CD4-positive, alpha-beta T cell (primary cell): ENCODE data around the gene TEX2. TPM values are rescaled to one million over a fixed set of nuclear protein-coding genes. Genes with fewer than 3 reads are reported as not detected.

Experiments
- ATAC-seq: fragments of 200-7000 bp; cut with Tn5 transposase; one replicate; pipeline ENCODE4 v1.10.0; 2022; ENCODE audit warnings: mild to moderate bottlenecking; ENCODE audit not compliant: poor library complexity
- CTCF ChIA-PET: fragments of 350-600 bp; sonication (Branson Sonifier 250); formaldehyde crosslinking; loops from one replicate; lab custom pipeline; 2021; ENCODE audit warnings: antibody characterized with exemption, inconsistent platforms; lab: Charles Lee
- POLR2A ChIA-PET: fragments of 350-600 bp; sonication (Branson Sonifier 250); formaldehyde crosslinking; loops from one replicate; lab custom pipeline; 2021; ENCODE audit warnings: antibody characterized with exemption, inconsistent platforms; lab: Charles Lee
- DNase-seq, 14 experiments: peaks; one replicate each; pipeline ENCODE4 v3.0.0-alpha.2; 2013 to 2020; ENCODE audit warnings: mixed read lengths in 2 of 14
- H3K27ac ChIP-seq, 2 donors: one replicate each; pipeline versions ENCODE4 v1.5.1 to v1.7.0; 2013; ENCODE audit warnings: low read length in 2 of 2, low read depth in 1 of 2, mild to moderate bottlenecking in 1 of 2
- H3K27me3 ChIP-seq, 2 experiments: 1 replicate in 1 of 2; 2 replicates in 1 of 2; pipeline versions ENCODE4 v1.6.1 to v1.7.0; 2013; ENCODE audit warnings: low read length in 2 of 2, control low read depth in 1 of 2, mild to moderate bottlenecking in 1 of 2, moderate library complexity in 1 of 2; ENCODE audit not compliant: insufficient read depth in 2 of 2, control insufficient read depth in 1 of 2
- H3K36me3 ChIP-seq: one replicate; pipeline ENCODE4 v1.6.1; 2013; ENCODE audit warnings: low read length, control low read depth; ENCODE audit not compliant: insufficient read depth
- H3K4me1 ChIP-seq: one replicate; pipeline ENCODE4 v1.6.1; 2013; ENCODE audit warnings: low read length, control low read depth; ENCODE audit not compliant: insufficient read depth
- H3K4me3 ChIP-seq: one replicate; pipeline ENCODE4 v1.5.1; 2013; ENCODE audit warnings: mild to moderate bottlenecking, low read length, moderate library complexity
- H3K9me3 ChIP-seq, 2 experiments: 1 replicate in 1 of 2; 2 replicates in 1 of 2; pipeline versions ENCODE4 v1.6.1 to v1.7.0; 2013; ENCODE audit warnings: low read length in 2 of 2, mild to moderate bottlenecking in 2 of 2, control low read depth in 1 of 2, moderate library complexity in 1 of 2; ENCODE audit not compliant: control insufficient read depth in 1 of 2, insufficient read depth in 1 of 2
- H3K27ac Mint-ChIP-seq: one replicate; pipeline ENCODE4 v1.8.0; 2020; ENCODE audit warnings: mixed read lengths
- H3K27me3 Mint-ChIP-seq: one replicate; pipeline ENCODE4 v1.8.0; 2021; ENCODE audit warnings: mixed read lengths
- H3K36me3 Mint-ChIP-seq: one replicate; pipeline ENCODE4 v1.8.0; 2021; ENCODE audit warnings: low read depth, mixed read lengths
- H3K4me1 Mint-ChIP-seq: one replicate; pipeline ENCODE4 v1.8.0; 2021; ENCODE audit warnings: low read depth, mixed read lengths
- H3K4me3 Mint-ChIP-seq: one replicate; pipeline ENCODE4 v1.8.0; 2020; ENCODE audit warnings: mild to moderate bottlenecking, mixed read lengths
- H3K9me3 Mint-ChIP-seq: one replicate; pipeline ENCODE4 v1.8.0; 2020; ENCODE audit warnings: mixed read lengths
- CTCF ChIP-seq: fragments of 200-600 bp; IDR thresholded peaks from one replicate; pipeline ENCODE4 v1.8.0; 2022; ENCODE audit warnings: antibody characterized with exemption, mild to moderate bottlenecking
- intact Hi-C, 2 experiments: fragments of 100-400 bp; cut with DNase I in 1 of 2; cut with micrococcal nuclease in 1 of 2; formaldehyde crosslinking; loops; one replicate each; pipeline versions ENCODE4 v1.15.1 to v1.9.0; 2023 to 2025; cut with DNase I, micrococcal nuclease
- total RNA-seq, 174 experiments: library from RNA in 2 of 174; stranded (reverse) in 2 of 174; gene quantifications; one replicate each; pipeline ENCODE4 v1.2.3 and lab custom pipeline; 2021 to 2026

TEX2 gene
- total RNA-seq, 2 experiments from 2014 or later: 8.6 to 8.9 TPM

GRCh38 chr17:64111831-64112230 lies 151.2 kb downstream of the TEX2 start:
- Mint-ChIP-seq H3K9me3 (no peaks in the 10 kb centered on the region), H3K27ac (no peak overlapping the region), H3K27me3 (no peaks in the 10 kb centered on the region), H3K36me3 (peaks cover 23% of the 10 kb centered on the region), H3K4me3 (no peak overlapping the region), H3K4me1 (peaks cover 73% of the 10 kb centered on the region)
- no peak overlapping the region for H3K27ac ChIP-seq
- ATAC-seq (no peak), DNase-seq (no peak)
- no peaks in the 10 kb centered on the region for H3K27me3 ChIP-seq
- ChIA-PET POLR2A (interaction anchor here (1.0 to 2.2 kb wide), 2 partner anchors 9 to 44 kb away, joined by 3 to 4 read pairs; no protein-coding TSS in a partner anchor), CTCF (no interaction called here)
- peaks cover 16% of the 10 kb centered on the region for H3K36me3 ChIP-seq
- no peaks in the 10 kb centered on the region for H3K9me3 ChIP-seq
- TF ChIP-seq CTCF: no peak
- intact Hi-C loops: loop anchor here in 1 of 2 experiments (5.0 kb wide), 1 partner anchor 35 kb away; no protein-coding TSS in a partner anchor
- H3K4me1 ChIP-seq: peaks cover 56% of the 10 kb centered on the region
- H3K4me3 ChIP-seq: no peak overlapping the region

- Histone ChIP-seq H3K9me3 (no peaks in the 10 kb centered on the region), H3K27me3 (no peaks in the 10 kb centered on the region), H3K4me3 (no peak overlapping the region), H3K36me3 (peaks cover 16% of the 10 kb centered on the region), H3K4me1 (peaks cover 56% of the 10 kb centered on the region), H3K27ac (no peak overlapping the region)
- ATAC-seq: no peak
- intact Hi-C loops: loop anchor here in 1 of 2 experiments (5.0 kb wide), 1 partner anchor 33 kb away; no protein-coding TSS in a partner anchor
- no peak overlapping the region for H3K4me3 Mint-ChIP-seq
- H3K36me3 Mint-ChIP-seq: peaks cover 21% of the 10 kb centered on the region
- H3K27me3 Mint-ChIP-seq: no peaks in the 10 kb centered on the region
- peak overlapping the region; percentile 84 for H3K27ac Mint-ChIP-seq
- H3K4me1 Mint-ChIP-seq: peaks cover 75% of the 10 kb centered on the region
- H3K9me3 Mint-ChIP-seq: no peaks in the 10 kb centered on the region
- TF ChIP-seq CTCF: no peak
- POLR2A ChIA-PET: interaction anchor here (1.0 to 1.8 kb wide), 3 partner anchors 11 to 19 kb away, joined by 3 to 4 read pairs (median 3); partner anchors contain the start of gene ERN1
- CTCF ChIA-PET: interaction anchor here (1.2 kb wide), 1 partner anchor 23 kb away, joined by 4 read pairs; no protein-coding TSS in a partner anchor
- no peak for DNase-seq
These were observed 152.5 kb downstream of the TEX2 start for GRCh38 chr17:64110379-64111152.

- no peaks in the 10 kb centered on the region for H3K27me3 ChIP-seq
- no peak for TF ChIP-seq CTCF
- intact Hi-C loops: no loop called here
- H3K4me1 Mint-ChIP-seq: peaks cover 68% of the 10 kb centered on the region
- H3K9me3 Mint-ChIP-seq: no peaks in the 10 kb centered on the region
- H3K4me3 ChIP-seq: no peak overlapping the region
- POLR2A ChIA-PET: interaction anchor here (1.8 kb wide), 1 partner anchor 19 kb away, joined by 4 read pairs; no protein-coding TSS in a partner anchor
- DNase-seq (no peak), ATAC-seq (no peak)
- no peak overlapping the region for H3K27ac ChIP-seq
- peaks cover 20% of the 10 kb centered on the region for H3K36me3 Mint-ChIP-seq
- no peaks in the 10 kb centered on the region for H3K9me3 ChIP-seq
- H3K4me3 Mint-ChIP-seq: no peak overlapping the region
- no peaks in the 10 kb centered on the region for H3K27me3 Mint-ChIP-seq
- peaks cover 50% of the 10 kb centered on the region for H3K4me1 ChIP-seq
- peaks cover 12% of the 10 kb centered on the region for H3K36me3 ChIP-seq
- H3K27ac Mint-ChIP-seq: peak overlapping the region; percentile 84
- CTCF ChIA-PET: interaction anchor here (1.2 kb wide), 1 partner anchor 24 kb away, joined by 4 read pairs; no protein-coding TSS in a partner anchor
These were observed 153.7 kb downstream of the TEX2 start for GRCh38 chr17:64109400-64109799.
